Vagina (tissue), 2 donors: Measurements from ENCODE around the gene DLG2. TPM values are rescaled to one million over a fixed set of nuclear protein-coding genes. Genes with fewer than 3 reads are reported as not detected.

ENCODE experiments used
- DNase-seq, 2 donors: peaks; one replicate each; pipeline ENCODE4 v3.0.0-alpha.2; 2017; ENCODE audit errors: extremely low spot score in 2 of 2
- H3K27ac ChIP-seq: fragments of 200-600 bp; sonication (generic); one replicate; pipeline ENCODE4 v1.5.1; 2019
- H3K27me3 ChIP-seq: fragments of 200-600 bp; sonication (generic); one replicate; pipeline ENCODE4 v1.5.1; 2019
- H3K36me3 ChIP-seq, 2 donors: fragments of 200-600 bp; sonication (generic); one replicate each; pipeline ENCODE4 v1.5.1; 2017 to 2019
- H3K4me1 ChIP-seq: fragments of 200-600 bp; sonication (generic); one replicate; pipeline ENCODE4 v1.5.1; 2019
- H3K4me3 ChIP-seq, 2 donors: fragments of 200-600 bp; sonication (generic); 1 replicate in 1 of 2; 2 replicates in 1 of 2; pipeline ENCODE4 v1.5.1; 2016 to 2019
- H3K9me3 ChIP-seq: fragments of 200-600 bp; sonication (generic); one replicate; pipeline ENCODE4 v1.5.1; 2019
- POLR2A ChIP-seq, 2 donors: fragments of 450-650 bp; IDR thresholded peaks; one replicate each; pipeline ENCODE4 v1.6.1; 2017; ENCODE audit warnings: antibody characterized with exemption in 2 of 2, mild to moderate bottlenecking in 2 of 2, moderate library complexity in 2 of 2
- POLR2AphosphoS5 ChIP-seq, 2 donors: sonication (generic); formaldehyde crosslinking; IDR thresholded peaks; one replicate each; pipeline ENCODE4 v1.9.0; 2017; ENCODE audit warnings: antibody characterized with exemption in 2 of 2, mild to moderate bottlenecking in 2 of 2, low read depth in 1 of 2; ENCODE audit not compliant: insufficient read depth in 1 of 2
- intact Hi-C: fragments of 100-400 bp; cut with DNase I; formaldehyde crosslinking; loops from one replicate; pipeline ENCODE4 v1.15.1; 2023
- total RNA-seq: library from RNA; depleted of rRNA; stranded (reverse); fragments of >200 nt; gene quantifications from one replicate; pipeline ENCODE4 v1.2.3, GENCODE V29; 2016
- TF ChIP-seq, protein P1 (sequence below), 3 experiments: fragments of 450-650 bp in 2 of 3; fragments of 200-600 bp in 1 of 3; sonication (generic) in 1 of 3; IDR thresholded peaks; one replicate each; pipeline ENCODE4 v1.5.1; 2017 to 2019; ENCODE audit warnings: antibody characterized with exemption in 3 of 3, mild to moderate bottlenecking in 2 of 3, moderate library complexity in 2 of 3

Gene DLG2
- total RNA-seq, 1 donor from 2014 or later: 10.1 TPM

DNA sequence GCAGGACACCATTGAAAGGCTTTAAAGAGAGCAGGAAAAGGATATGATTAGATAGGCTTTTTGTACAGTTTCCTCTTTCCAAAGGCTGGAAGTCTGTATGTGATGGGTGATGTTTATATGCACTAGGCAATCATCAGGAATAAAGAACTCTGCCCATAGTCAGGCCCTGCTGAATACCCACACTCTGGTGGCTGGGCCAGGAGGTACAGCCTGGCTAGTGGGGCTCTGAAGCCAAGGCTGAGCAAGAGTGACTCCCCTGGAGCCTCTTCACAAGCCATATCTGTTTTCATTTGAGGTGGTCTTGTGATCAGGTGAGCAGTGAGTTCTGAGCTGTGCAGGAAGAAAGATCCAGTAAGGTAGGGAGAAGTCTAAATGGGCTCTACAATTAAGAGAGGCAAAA, 1801.1 kb downstream of the DLG2 start:
- no peak overlapping the region for H3K4me3 ChIP-seq
- no peaks in the 10 kb centered on the region for H3K27me3 ChIP-seq
- DNase-seq: no peak
- H3K4me1 ChIP-seq: no peaks in the 10 kb centered on the region
- no peaks in the 10 kb centered on the region for H3K9me3 ChIP-seq
- no peak for TF ChIP-seq POLR2A (IDR thresholded peaks at IDR 0.05)
- TF ChIP-seq POLR2AphosphoS5 (IDR thresholded peaks at IDR 0.05; ENCODE audit: insufficient read depth in 1 of 2, low read depth in 1 of 2): no peak
- TF ChIP-seq, protein P1, sequence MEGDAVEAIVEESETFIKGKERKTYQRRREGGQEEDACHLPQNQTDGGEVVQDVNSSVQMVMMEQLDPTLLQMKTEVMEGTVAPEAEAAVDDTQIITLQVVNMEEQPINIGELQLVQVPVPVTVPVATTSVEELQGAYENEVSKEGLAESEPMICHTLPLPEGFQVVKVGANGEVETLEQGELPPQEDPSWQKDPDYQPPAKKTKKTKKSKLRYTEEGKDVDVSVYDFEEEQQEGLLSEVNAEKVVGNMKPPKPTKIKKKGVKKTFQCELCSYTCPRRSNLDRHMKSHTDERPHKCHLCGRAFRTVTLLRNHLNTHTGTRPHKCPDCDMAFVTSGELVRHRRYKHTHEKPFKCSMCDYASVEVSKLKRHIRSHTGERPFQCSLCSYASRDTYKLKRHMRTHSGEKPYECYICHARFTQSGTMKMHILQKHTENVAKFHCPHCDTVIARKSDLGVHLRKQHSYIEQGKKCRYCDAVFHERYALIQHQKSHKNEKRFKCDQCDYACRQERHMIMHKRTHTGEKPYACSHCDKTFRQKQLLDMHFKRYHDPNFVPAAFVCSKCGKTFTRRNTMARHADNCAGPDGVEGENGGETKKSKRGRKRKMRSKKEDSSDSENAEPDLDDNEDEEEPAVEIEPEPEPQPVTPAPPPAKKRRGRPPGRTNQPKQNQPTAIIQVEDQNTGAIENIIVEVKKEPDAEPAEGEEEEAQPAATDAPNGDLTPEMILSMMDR (IDR thresholded peaks at IDR 0.05): no peak
- intact Hi-C loops: no loop called here
- H3K27ac ChIP-seq: no peak overlapping the region
- H3K36me3 ChIP-seq: no peaks in the 10 kb centered on the region

DNA sequence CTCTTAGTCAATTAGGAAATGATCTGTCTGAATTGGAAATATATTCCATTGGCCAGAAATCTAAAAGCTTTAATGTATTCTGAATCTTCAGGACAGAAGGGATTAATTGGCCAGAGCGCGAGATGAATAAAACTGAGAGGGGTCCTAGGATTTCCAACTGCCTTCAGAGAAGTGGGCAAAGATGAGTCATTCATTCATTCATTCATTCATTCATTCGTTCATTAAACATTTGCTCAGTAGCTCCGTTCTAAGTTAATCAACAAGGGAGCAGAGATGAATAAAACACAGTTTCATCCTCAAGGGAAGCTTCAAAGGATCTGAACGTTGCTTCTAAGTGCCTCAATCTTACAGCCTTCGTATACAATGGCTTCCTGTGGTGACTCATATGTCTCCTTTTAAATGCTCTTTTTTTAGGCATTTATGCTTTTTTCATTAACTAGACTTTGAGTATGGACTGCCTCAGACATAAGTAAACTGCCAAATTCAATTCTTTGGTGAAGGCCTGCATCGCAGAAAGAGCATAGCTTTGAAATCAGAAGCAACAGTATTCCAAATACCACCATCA, 1803.6 kb downstream of the DLG2 start:
- Histone ChIP-seq H3K4me3 (no peak overlapping the region), H3K9me3 (no peaks in the 10 kb centered on the region), H3K4me1 (no peaks in the 10 kb centered on the region), H3K27me3 (no peaks in the 10 kb centered on the region), H3K36me3 (no peaks in the 10 kb centered on the region), H3K27ac (no peak overlapping the region)
- intact Hi-C loops: no loop called here
- no peak for DNase-seq
- TF ChIP-seq POLR2AphosphoS5 (IDR thresholded peaks at IDR 0.05; ENCODE audit: insufficient read depth in 1 of 2, low read depth in 1 of 2) (no peak), POLR2A (IDR thresholded peaks at IDR 0.05) (no peak)
- TF ChIP-seq, protein P1 (IDR thresholded peaks at IDR 0.05): no peak

DNA sequence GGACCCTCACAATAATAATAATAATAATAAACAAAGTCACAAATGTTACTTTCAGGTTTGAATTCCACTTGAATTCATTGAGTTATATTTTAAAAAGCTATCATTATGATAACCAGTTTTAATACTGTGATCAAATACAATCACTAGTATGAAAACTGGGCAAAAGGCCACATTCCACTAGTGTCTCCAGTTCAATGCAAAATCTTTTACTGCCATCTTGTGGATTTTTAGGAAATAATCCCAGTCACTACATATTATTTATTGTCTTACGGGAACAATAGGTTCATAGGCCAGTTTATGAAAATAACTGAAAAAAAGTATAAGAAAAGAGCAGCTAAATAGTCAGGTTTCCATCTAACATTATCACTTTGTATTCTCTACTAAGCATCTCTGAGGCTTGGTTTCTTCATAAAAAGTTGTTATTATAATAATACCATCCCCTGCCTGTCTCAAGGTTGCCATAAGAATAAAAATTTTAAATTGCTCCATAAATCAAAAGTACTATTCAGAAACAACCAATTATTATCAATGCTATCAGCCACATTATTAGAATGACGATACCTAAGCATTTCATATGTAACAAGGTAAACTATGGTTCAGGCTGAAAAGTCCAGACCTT, 1807.1 kb downstream of the DLG2 start:
- intact Hi-C loops: no loop called here
- no peak for DNase-seq
- no peaks in the 10 kb centered on the region for H3K27me3 ChIP-seq
- no peak overlapping the region for H3K4me3 ChIP-seq
- H3K27ac ChIP-seq: no peak overlapping the region
- H3K36me3 ChIP-seq: no peaks in the 10 kb centered on the region
- TF ChIP-seq POLR2AphosphoS5 (IDR thresholded peaks at IDR 0.05; ENCODE audit: insufficient read depth in 1 of 2, low read depth in 1 of 2): no peak
- TF ChIP-seq, protein P1 (IDR thresholded peaks at IDR 0.05): peak; percentile 38 to 55 (median 53)
- no peak for TF ChIP-seq POLR2A (IDR thresholded peaks at IDR 0.05)
- H3K9me3 ChIP-seq: no peaks in the 10 kb centered on the region
- H3K4me1 ChIP-seq: no peaks in the 10 kb centered on the region

DNA sequence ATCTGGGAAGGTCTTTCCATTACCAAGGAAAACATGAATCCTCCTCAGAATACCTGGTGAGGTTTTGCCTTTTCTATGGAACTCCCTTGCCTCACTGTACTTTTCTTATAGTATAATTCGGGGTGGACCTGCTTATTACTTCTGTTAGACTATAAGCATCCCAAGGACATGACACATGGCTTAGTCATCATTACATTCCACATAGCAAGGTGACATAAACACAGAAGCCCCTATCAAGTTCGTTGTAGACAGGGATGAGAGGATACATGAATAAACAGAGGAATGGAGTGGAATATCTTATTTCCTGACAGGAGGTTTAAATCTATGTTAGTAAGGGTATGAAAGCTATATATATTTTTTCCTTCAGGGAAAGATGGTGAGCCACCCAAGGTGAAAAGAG, 1808.8 kb downstream of the DLG2 start:
- no peaks in the 10 kb centered on the region for H3K4me1 ChIP-seq
- DNase-seq: no peak
- H3K27me3 ChIP-seq: no peaks in the 10 kb centered on the region
- no peak overlapping the region for H3K4me3 ChIP-seq
- H3K36me3 ChIP-seq: no peaks in the 10 kb centered on the region
- no peak for TF ChIP-seq POLR2A (IDR thresholded peaks at IDR 0.05)
- TF ChIP-seq, protein P1 (IDR thresholded peaks at IDR 0.05): no peak
- no peak for TF ChIP-seq POLR2AphosphoS5 (IDR thresholded peaks at IDR 0.05; ENCODE audit: insufficient read depth in 1 of 2, low read depth in 1 of 2)
- intact Hi-C loops: no loop called here
- no peak overlapping the region for H3K27ac ChIP-seq
- H3K9me3 ChIP-seq: no peaks in the 10 kb centered on the region

DNA sequence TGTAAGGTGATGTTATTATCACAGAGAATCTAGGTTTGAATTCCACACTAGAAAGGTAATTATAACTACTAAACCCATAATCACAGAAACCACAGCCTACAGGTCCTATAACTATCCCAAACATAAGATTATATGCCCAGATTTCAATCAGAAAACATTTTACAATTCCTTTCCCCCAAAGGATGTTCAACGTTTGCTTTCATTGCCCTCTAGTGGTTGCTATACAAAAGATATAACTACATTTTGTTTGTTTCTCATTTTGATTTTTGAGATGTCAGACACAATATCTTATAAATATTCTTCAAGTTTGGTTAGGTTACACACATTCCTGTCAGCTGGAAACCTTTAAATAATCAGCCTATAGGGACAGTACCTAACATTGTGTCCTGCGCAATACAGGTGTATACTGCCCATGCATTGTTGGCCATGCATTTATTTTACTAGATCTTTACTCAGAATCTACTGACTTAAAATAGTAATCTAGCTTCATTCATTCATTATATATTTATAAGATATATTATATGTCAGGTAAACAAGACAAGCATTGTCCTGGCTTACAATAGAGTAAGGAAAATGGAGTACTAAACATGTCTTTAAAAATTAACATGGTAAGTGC, 1810.5 kb downstream of the DLG2 start:
- no peak for TF ChIP-seq POLR2AphosphoS5 (IDR thresholded peaks at IDR 0.05; ENCODE audit: insufficient read depth in 1 of 2, low read depth in 1 of 2)
- TF ChIP-seq, protein P1 (IDR thresholded peaks at IDR 0.05): peak in 2 of 3 experiments; percentile 23 to 39
- H3K27me3 ChIP-seq: no peaks in the 10 kb centered on the region
- DNase-seq: no peak
- H3K4me1 ChIP-seq: no peaks in the 10 kb centered on the region
- H3K36me3 ChIP-seq: no peaks in the 10 kb centered on the region
- intact Hi-C loops: no loop called here
- H3K4me3 ChIP-seq: no peak overlapping the region
- no peaks in the 10 kb centered on the region for H3K9me3 ChIP-seq
- H3K27ac ChIP-seq: no peak overlapping the region
